GM13976 (cell line): ENCODE data around the gene MKI67.

Experiments used
- DNase-seq: peaks from one replicate; pipeline ENCODE4 v3.0.0; 2012; ENCODE audit warnings: low spot score
- in situ Hi-C: fragments of 300-500 bp; cut with MboI; formaldehyde crosslinking; loops from one replicate; pipeline ENCODE4 v1.12.0; 2022; ENCODE audit warnings: low sequenced_read_pairs, mixed read lengths, inconsistent platforms; ENCODE audit not compliant: unreplicated experiment
- TF ChIP-seq, protein P1 (sequence below): IDR thresholded peaks from 2 replicates; pipeline ENCODE4 v1.5.1; 2012; ENCODE audit warnings: borderline replicate concordance, mild to moderate bottlenecking; ENCODE audit not compliant: insufficient read depth; ENCODE audit errors: extremely low read depth, missing control alignments, control extremely low read depth

The MKI67 gene

DNA sequence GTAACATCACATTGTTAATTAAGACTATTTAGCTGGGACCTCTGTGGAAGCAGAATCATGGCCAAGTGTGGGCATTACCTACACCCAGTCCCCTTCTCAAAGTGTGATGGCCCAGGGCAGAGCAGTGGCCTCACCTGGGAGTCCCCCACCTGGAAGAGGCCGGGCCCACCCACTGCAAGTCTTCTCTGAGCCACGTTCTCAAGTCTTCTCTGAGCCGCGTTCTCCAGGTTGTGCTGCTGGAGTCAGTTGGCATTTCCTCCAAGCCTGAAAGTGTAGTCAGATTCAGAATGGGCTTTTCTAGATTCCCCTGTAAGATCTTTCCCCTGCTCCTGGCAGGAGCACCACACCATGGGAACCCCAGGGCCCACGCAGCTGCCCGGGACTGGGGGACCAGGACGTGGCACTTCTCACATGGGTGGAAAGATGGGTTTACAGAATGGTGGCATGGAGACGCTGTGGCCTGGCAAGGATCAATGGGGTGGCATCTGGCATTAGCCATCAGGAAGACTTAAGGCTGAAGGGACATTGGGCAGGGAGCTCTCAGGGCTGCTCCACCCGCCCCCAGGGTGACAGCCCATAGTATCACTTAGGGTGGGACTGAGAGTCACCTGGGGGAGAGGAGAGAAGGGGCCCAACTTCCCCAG is 68.0 kb downstream of the MKI67 start:
- TF ChIP-seq, protein P1, sequence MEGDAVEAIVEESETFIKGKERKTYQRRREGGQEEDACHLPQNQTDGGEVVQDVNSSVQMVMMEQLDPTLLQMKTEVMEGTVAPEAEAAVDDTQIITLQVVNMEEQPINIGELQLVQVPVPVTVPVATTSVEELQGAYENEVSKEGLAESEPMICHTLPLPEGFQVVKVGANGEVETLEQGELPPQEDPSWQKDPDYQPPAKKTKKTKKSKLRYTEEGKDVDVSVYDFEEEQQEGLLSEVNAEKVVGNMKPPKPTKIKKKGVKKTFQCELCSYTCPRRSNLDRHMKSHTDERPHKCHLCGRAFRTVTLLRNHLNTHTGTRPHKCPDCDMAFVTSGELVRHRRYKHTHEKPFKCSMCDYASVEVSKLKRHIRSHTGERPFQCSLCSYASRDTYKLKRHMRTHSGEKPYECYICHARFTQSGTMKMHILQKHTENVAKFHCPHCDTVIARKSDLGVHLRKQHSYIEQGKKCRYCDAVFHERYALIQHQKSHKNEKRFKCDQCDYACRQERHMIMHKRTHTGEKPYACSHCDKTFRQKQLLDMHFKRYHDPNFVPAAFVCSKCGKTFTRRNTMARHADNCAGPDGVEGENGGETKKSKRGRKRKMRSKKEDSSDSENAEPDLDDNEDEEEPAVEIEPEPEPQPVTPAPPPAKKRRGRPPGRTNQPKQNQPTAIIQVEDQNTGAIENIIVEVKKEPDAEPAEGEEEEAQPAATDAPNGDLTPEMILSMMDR, result no peak
- no peak for DNase-seq
- in situ Hi-C loops, result no loop called here

DNA sequence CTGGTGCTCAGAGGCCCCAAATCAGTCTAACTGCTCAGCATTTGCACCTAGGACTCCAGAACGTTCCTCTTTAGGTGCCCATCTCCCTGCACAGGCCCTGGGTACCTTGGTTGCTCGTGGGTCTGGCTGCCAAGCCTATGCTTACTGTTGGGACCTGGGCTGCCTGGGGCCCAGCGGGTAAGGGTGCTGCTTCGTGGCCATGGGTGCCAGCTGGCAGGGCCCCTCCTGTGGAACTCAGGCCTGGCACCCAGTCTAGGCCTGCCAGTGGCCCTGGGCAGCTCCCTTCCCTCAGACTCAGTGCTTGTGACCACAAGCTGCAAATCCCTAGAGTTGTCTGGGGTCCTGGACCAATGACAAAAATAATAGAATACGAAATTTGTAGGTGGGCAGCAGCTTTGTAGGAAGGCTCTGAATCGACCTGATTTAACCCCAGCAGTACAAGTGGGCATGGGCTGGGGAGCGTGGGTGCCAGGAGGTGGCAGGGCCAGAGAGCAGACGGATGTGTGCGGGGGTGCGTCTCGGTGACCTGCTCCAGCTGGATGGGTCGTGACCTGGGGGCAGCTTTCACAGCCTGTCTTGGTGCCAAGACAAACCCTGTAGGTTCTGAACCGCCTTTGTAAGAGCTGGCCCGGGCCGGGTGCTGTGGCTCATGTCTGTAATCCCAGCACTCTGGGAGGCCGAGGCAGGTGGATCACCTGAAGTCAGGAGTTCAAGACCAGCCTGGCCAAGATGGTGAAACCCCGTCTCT is 69.7 kb downstream of the MKI67 start:
- in situ Hi-C loops, result no loop called here
- DNase-seq, result no peak
- TF ChIP-seq, protein P1, result no peak

DNA sequence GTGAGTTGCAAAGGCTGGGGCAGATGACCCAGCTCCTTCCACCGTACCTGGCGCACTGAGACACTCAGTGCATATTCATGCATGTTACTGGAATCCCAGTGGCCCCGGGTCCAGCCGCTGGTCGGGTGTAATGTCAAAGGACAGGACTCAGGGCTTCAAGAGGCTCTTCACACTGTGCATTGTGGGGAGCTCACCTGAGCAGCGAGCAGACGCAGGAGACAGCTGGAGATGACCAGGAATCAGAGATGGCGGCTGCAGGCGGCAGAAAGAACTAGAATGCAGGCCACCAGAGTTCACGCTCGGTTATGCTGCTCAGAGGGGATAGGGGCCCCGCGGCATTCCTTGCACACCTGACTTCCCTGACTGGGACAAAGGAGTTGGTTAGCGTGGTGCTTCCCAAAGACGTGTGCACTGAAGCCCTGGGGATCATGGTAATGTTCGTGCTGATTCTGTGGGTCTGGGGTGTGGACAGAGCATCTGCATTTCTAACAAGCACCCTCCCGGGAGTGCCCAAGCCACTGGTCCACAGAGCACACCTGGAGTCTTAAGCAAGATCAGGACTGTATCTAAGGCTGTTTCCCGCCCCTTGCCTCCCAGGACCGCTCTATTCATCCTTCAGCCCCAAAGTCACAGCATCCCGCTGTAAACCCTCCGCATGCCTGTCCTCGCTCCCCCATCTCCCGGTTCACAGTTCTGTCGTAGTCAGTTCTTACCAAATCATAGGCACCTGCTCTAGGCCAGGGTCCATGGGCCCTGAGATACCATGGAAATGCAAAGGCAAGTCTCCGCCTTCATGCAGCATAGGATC is 71.0 kb downstream of the MKI67 start:
- in situ Hi-C loops, result no loop called here
- TF ChIP-seq, protein P1, result no peak
- no peak for DNase-seq

DNA sequence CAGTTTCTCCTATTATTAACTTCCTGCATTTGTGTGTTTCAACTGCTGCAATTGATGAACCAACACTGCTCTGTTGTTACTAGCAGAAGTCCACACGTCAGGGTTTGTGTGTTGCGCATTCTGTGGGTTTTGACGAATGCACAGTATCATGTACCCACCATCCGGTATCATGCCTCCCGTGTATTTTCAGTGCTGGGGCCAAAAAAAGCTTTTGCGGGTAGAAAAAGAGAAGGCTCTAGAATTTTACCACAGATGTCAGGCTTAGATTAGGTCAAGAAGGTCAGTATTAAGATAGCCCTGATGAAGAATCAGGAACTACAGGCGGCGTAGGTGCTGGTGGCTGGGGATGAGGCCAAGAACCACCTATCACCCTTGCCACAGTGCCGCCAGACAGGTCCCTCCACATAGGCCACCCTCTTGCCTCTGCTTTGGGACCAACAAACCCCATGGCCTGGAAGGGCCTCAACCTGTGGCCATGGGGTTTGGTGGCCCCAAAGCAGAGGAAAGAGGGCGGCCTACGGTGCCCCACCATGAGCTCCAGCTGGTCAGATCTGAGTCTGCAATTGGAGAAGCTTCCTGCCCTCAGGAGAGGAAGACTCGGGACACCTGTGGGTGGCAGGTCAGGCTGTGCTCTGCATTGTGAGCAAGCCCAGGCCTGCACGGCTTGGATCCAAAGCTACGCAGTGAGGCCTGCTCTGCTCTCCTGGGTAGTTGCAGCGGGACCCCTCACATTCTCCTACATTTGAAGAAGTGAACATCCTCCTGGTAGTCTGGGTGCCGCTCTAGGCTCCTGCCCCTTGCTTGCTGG is 71.9 kb downstream of the MKI67 start:
- in situ Hi-C loops, result no loop called here
- no peak for DNase-seq
- TF ChIP-seq, protein P1, result no peak

DNA sequence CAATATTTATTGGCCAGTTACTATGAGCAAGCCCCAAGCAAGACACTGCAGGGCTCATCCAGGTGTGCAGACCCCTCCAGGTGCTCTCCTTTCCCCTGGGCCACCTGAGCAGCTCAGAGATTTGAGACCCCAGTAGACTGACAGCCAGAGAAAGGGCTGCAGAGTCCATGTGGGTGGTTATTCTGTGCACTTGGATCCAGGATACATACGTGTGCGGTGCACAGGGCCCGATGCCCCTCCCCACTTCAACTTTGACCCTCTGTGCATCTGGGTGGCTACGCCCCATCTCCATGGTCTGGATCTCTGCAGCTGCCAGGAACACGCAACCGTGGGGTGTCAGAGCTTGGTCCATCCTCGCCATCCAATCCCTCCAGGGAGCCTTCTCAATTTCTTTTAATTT is 72.9 kb downstream of the MKI67 start:
- in situ Hi-C loops, result no loop called here
- no peak for DNase-seq
- TF ChIP-seq, protein P1, result no peak

DNA sequence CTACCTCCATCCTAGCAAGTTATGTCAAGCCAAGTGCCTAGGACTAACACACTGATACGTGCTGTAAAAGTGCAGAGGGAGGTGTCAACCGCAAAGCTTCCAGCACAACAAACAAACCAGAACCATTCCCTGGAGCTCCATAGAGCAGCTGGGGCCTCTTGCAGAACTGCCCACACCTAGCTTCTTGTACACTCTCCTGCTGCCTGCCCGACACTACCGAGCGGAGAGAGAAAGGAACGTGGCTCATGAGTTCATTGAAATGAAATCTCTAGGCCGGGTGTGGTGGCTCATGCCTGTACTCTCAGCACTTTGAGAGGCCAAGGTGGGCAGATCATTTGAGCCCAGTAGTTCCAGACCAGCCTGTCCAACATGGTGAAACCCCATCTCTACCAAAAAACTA is 73.5 kb downstream of the MKI67 start:
- TF ChIP-seq, protein P1, result no peak
- in situ Hi-C loops, result no loop called here
- no peak for DNase-seq
